ENCODE results near the gene FKBP2. TPM values are rescaled to one million over a fixed set of nuclear protein-coding genes. Genes with fewer than 3 reads are reported as not detected.

The FKBP2 gene
- total and polyA plus RNA-seq, 2 of the 13 experiments (the other 11 are each of a cell fraction or from before 2014, with no cell fraction given), result 30.1 to 53.3 TPM

DNA sequence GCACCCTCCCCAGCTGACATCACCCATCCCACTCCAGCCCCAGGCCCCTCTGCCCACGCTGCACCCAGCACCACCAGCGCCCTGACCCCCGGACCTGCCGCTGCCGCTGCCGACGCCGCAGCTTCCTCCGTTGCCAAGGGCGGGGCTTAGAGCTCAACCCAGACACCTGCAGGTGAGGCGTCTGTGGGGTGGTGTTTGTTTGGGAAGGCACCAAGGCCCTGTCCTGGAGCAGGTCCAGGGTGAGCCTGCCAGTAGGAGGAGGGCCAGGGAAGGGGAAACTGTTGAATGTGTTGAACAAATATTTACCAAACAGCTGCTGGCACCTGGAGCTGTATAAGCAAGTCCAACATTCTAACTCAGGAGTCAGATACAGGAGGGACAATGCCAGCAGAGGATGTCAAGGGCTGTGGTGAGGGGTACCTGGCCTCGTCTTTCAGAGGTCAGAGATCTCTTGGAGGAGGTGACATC, 3.4 kb upstream of the FKBP2 start:
- H3K79me2 ChIP-seq (ENCODE audit: insufficient read depth, low read length), result peaks cover 8% of the 10 kb centered on the region
- H3K4me2 ChIP-seq (ENCODE audit: low read depth, low read length), result peak overlapping the region; percentile 61
- H3K27me3 ChIP-seq (ENCODE audit: control insufficient read depth in 1 of 2, insufficient read depth in 2 of 2, low read length in 2 of 2), result no peaks in the 10 kb centered on the region; a peak in 1 of 5 replicates
- H3K4me3 ChIP-seq (replicated peaks in 1 of 3; ENCODE audit: insufficient read depth in 1 of 3, low read depth in 2 of 3, low read length in 3 of 3), result peak overlapping the region in 2 of 3 experiments; percentile 18 to 54; a peak in 2 of 6 replicates
- H3K27ac ChIP-seq (ENCODE audit: extremely low read length, insufficient read depth, low read length), result peak overlapping the region; percentile 60
- in situ Hi-C loops (cut with HindIII; ENCODE audit: extremely low pct_ligation_motif_present, low pct_unique_long_range_greater_than_20kb) (no loop called here), intact Hi-C loops (cut with micrococcal nuclease; ENCODE audit: unreplicated experiment) (no loop called here)
- 4% methylated on average over 11 of the region's 12 CpGs for WGBS (ENCODE audit: low lambda C conversion rate)
- ATAC-seq (peak; percentile 24), FAIRE-seq (peak; percentile 91), DNase-seq (ENCODE audit: low spot score) (peak; percentile 87)
- peaks cover 62% of the 10 kb centered on the region for H3K4me1 ChIP-seq (ENCODE audit: insufficient read depth, low read length)
- peak overlapping the region; percentile 36 for H3K9ac ChIP-seq (ENCODE audit: insufficient read depth, low read depth, low read length)
- ChIA-PET POLR2A (interaction anchor here (0.8 to 2.3 kb wide), 13 partner anchors 9 to 1381 kb away, joined by 3 to 31 read pairs (median 5); partner anchors contain the start of genes MACROD1, NUDT22, PLCB3 and PPP1R14B), CTCF (ENCODE audit: low intra/inter-chr PET ratio, low total read pairs) (no interaction called here)
- no peaks in the 10 kb centered on the region; a peak in 1 of 5 replicates for H3K36me3 ChIP-seq (replicated peaks in 1 of 2; ENCODE audit: control insufficient read depth in 1 of 2, insufficient read depth in 2 of 2, low read length in 2 of 2)
- H4K20me1 ChIP-seq (ENCODE audit: insufficient read depth, low read length), result no peaks in the 10 kb centered on the region
- H3K9me3 ChIP-seq (ENCODE audit: low read length), result no peaks in the 10 kb centered on the region
- no peak overlapping the region for H2AFZ ChIP-seq (ENCODE audit: low read length)
- BruUV-seq (replicated peaks), result no TSS peak
- no peak for TF ChIP-seq ZNF567 (CRISPR knock-in tag; IDR thresholded peaks at IDR 0.05; ENCODE audit: borderline replicate concordance)
- TF ChIP-seq NFKB2 (CRISPR knock-in tag; IDR thresholded peaks at IDR 0.05; ENCODE audit: borderline replicate concordance), result peak; percentile 40; the same call in 1 of the 2 replicates
- no peak for TF ChIP-seq ZBTB3 (CRISPR knock-in tag; IDR thresholded peaks at IDR 0.05; ENCODE audit: borderline replicate concordance, low read depth)
- TF ChIP-seq JUN (CRISPR knock-in tag; IDR thresholded peaks at IDR 0.05), result no peak
- TF ChIP-seq NFAT5 (CRISPR knock-in tag; IDR thresholded peaks at IDR 0.05), result no peak
- TF ChIP-seq ZNF552 (CRISPR knock-in tag; IDR thresholded peaks at IDR 0.05; ENCODE audit: borderline replicate concordance), result no peak
- no peak for TF ChIP-seq ZNF878 (CRISPR knock-in tag; IDR thresholded peaks at IDR 0.05)
- TF ChIP-seq HOXD1 (CRISPR knock-in tag; IDR thresholded peaks at IDR 0.05), result no peak
- TF ChIP-seq ZNF691 (CRISPR knock-in tag; IDR thresholded peaks at IDR 0.05; ENCODE audit: borderline replicate concordance, low read depth), result no peak
- TF ChIP-seq SRSF4 (IDR thresholded peaks at IDR 0.05; ENCODE audit: low read depth, low read length, poor library complexity, severe bottlenecking), result no peak
- no peak for TF ChIP-seq SMYD3 (CRISPR knock-in tag; IDR thresholded peaks at IDR 0.05)
- no peak for TF ChIP-seq ZNF709 (CRISPR knock-in tag; IDR thresholded peaks at IDR 0.05)
- TF ChIP-seq PHF20 (CRISPR knock-in tag; IDR thresholded peaks at IDR 0.05), result no peak
- TF ChIP-seq ZNF562 (CRISPR knock-in tag; IDR thresholded peaks at IDR 0.05; ENCODE audit: borderline replicate concordance), result no peak
- TF ChIP-seq MIER3 (CRISPR knock-in tag; IDR thresholded peaks at IDR 0.05; ENCODE audit: borderline replicate concordance), result no peak; the same call in 1 of the 2 replicates
- no peak for TF ChIP-seq ATF7-NPFF (CRISPR knock-in tag; IDR thresholded peaks at IDR 0.05; ENCODE audit: low read depth)
- TF ChIP-seq HNRNPLL (IDR thresholded peaks at IDR 0.05; ENCODE audit: low read depth, low read length, poor library complexity, severe bottlenecking), result peak; percentile 16
- TF ChIP-seq HNF4G (IDR thresholded peaks at IDR 0.05; ENCODE audit: borderline replicate concordance, low read depth, low read length), result peak; percentile 6; the same call in 1 of the 2 replicates
- TF ChIP-seq HNF4G (CRISPR knock-in tag; IDR thresholded peaks at IDR 0.05; ENCODE audit: borderline replicate concordance, low read depth), result no peak

All from HepG2 (cell line).